Fibroblast of lung (primary cell): ENCODE measurements around the gene FRMD6. TPM values are rescaled to one million over a fixed set of nuclear protein-coding genes. Genes with fewer than 3 reads are reported as not detected.
A peak's percentile ranks its signal among the peaks of the same experiment; 100 is the strongest.
"Not testable (repeated sequence)": the region's sequence is repeated elsewhere in the genome, so short reads cannot be mapped to it uniquely, and the experiment has no call there.

Experiments
- DNase-seq, 2 donors: peaks; one replicate each; pipeline versions ENCODE4 v3.0.0 to v3.0.0-alpha.2; 2010; ENCODE audit warnings: low read depth in 2 of 2
- H2AFZ ChIP-seq: 2 replicates; pipeline ENCODE4 v1.5.1; 2012; ENCODE audit warnings: low read length, control low read depth, inconsistent platforms
- H3K27ac ChIP-seq: 2 replicates; pipeline ENCODE4 v1.5.1; 2011; ENCODE audit warnings: low read length, control low read depth; ENCODE audit not compliant: insufficient read depth
- H3K27me3 ChIP-seq: 2 replicates; pipeline ENCODE4 v1.5.1; 2011; ENCODE audit warnings: mild to moderate bottlenecking, low read length; ENCODE audit not compliant: control insufficient read depth, insufficient read depth
- H3K36me3 ChIP-seq: 2 replicates; pipeline ENCODE4 v1.5.1; 2011; ENCODE audit warnings: low read length; ENCODE audit not compliant: control insufficient read depth, insufficient read depth
- H3K4me1 ChIP-seq: 2 replicates; pipeline ENCODE4 v1.5.1; 2011; ENCODE audit warnings: low read length; ENCODE audit not compliant: control insufficient read depth, insufficient read depth; ENCODE audit errors: extremely low read depth
- H3K4me2 ChIP-seq: 2 replicates; pipeline ENCODE4 v1.5.1; 2011; ENCODE audit warnings: low read length, control low read depth; ENCODE audit not compliant: insufficient read depth; ENCODE audit errors: extremely low read depth
- H3K4me3 ChIP-seq, 4 experiments: fragments of 200-600 bp in 1 of 4; sonication (generic) in 1 of 4; replicated peaks in 1 of 4; 2 replicates each; pipeline ENCODE4 v1.5.1; 2011 to 2016; ENCODE audit warnings: low read length in 4 of 4, low read depth in 3 of 4, mild to moderate bottlenecking in 3 of 4, control low read depth in 2 of 4, inconsistent platforms in 1 of 4, mixed read lengths in 1 of 4; ENCODE audit not compliant: insufficient read depth in 1 of 4; ENCODE audit errors: control extremely low read depth in 1 of 4
- H3K79me2 ChIP-seq: 2 replicates; pipeline ENCODE4 v1.5.1; 2012; ENCODE audit warnings: mild to moderate bottlenecking, low read length, inconsistent platforms; ENCODE audit not compliant: control insufficient read depth, insufficient read depth
- H3K9ac ChIP-seq: 2 replicates; pipeline ENCODE4 v1.5.1; 2011; ENCODE audit warnings: mild to moderate bottlenecking, low read length, control low read depth; ENCODE audit not compliant: insufficient read depth
- H3K9me3 ChIP-seq: 2 replicates; pipeline ENCODE4 v1.5.1; 2012; ENCODE audit warnings: low read depth, low read length; ENCODE audit not compliant: control insufficient read depth, insufficient read depth
- H4K20me1 ChIP-seq: 2 replicates; pipeline ENCODE4 v1.5.1; 2011; ENCODE audit warnings: low read length; ENCODE audit not compliant: control insufficient read depth, insufficient read depth; ENCODE audit errors: extremely low read depth
- EZH2 ChIP-seq: IDR thresholded peaks from 2 replicates; pipeline ENCODE4 v1.5.1; 2012; ENCODE audit warnings: low read length, control low read depth, mild to moderate bottlenecking; ENCODE audit errors: missing control alignments
- polyA plus RNA-seq, 2 donors: library from polyadenylated mRNA; depleted of rRNA in 1 of 2; stranded (reverse) in 1 of 2; unstranded in 1 of 2; fragments of >200 nt; gene quantifications; 2 replicates each; pipeline ENCODE4 v1.2.1, GENCODE V29; 2011 to 2012; ENCODE audit warnings: missing spikeins in 1 of 2
- total RNA-seq: library from RNA; depleted of rRNA; stranded (reverse); fragments of >200 nt; gene quantifications from 2 replicates; pipeline ENCODE4 v1.2.1, GENCODE V29; 2014
- TF ChIP-seq, protein P1 (sequence below), 2 donors: IDR thresholded peaks in 1 of 2; conservative IDR thresholded peaks in 1 of 2; 1 replicate in 1 of 2; 2 replicates in 1 of 2; pipeline ENCODE4 v1.5.1; 2011 to 2012; ENCODE audit warnings: low read length in 2 of 2, control low read depth in 1 of 2, inconsistent platforms in 1 of 2, low read depth in 1 of 2, mild to moderate bottlenecking in 1 of 2

The FRMD6 gene
- total and polyA plus RNA-seq, 2 donors (not counting 1 experiment from before 2014, with no cell fraction given): 200 to 222 TPM

DNA sequence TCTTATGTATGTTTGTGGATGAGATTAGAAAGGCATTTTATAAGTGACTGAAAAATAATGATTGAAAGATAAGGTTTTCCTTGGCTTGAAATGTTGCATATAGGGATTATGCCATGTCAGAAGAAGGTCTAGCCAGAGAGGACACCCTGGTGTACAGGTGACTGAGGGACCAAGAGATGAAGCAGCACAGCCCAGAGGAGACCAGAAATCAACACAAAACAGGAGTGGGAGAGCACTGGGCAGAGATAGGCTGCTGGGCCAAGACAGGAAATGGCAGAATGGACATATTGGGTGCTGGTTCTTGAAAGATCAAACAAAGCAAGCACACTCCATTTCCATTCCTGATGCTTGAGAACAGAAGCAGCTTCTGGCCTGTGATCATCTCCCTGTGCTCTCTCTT lies 24.4 kb upstream of the FRMD6 start:
- no peak for DNase-seq
- Histone ChIP-seq H3K9me3 (no peaks in the 10 kb centered on the region), H3K4me1 (no peaks in the 10 kb centered on the region), H3K27ac (no peak overlapping the region), H3K4me2 (peak overlapping the region; percentile 64), H3K27me3 (no peaks in the 10 kb centered on the region), H3K36me3 (no peaks in the 10 kb centered on the region), H4K20me1 (no peaks in the 10 kb centered on the region), H3K9ac (no peak overlapping the region), H2AFZ (peak overlapping the region; percentile 81), H3K4me3 (no peak overlapping the region), H3K79me2 (no peaks in the 10 kb centered on the region)
- TF ChIP-seq EZH2: no peak
- TF ChIP-seq, protein P1, sequence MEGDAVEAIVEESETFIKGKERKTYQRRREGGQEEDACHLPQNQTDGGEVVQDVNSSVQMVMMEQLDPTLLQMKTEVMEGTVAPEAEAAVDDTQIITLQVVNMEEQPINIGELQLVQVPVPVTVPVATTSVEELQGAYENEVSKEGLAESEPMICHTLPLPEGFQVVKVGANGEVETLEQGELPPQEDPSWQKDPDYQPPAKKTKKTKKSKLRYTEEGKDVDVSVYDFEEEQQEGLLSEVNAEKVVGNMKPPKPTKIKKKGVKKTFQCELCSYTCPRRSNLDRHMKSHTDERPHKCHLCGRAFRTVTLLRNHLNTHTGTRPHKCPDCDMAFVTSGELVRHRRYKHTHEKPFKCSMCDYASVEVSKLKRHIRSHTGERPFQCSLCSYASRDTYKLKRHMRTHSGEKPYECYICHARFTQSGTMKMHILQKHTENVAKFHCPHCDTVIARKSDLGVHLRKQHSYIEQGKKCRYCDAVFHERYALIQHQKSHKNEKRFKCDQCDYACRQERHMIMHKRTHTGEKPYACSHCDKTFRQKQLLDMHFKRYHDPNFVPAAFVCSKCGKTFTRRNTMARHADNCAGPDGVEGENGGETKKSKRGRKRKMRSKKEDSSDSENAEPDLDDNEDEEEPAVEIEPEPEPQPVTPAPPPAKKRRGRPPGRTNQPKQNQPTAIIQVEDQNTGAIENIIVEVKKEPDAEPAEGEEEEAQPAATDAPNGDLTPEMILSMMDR (conservative IDR thresholded peaks at IDR 0.05 in 1 of 2, IDR thresholded peaks at IDR 0.05 in 1 of 2; ENCODE audit: low read depth in 1 of 2, low read length in 2 of 2): no peak

DNA sequence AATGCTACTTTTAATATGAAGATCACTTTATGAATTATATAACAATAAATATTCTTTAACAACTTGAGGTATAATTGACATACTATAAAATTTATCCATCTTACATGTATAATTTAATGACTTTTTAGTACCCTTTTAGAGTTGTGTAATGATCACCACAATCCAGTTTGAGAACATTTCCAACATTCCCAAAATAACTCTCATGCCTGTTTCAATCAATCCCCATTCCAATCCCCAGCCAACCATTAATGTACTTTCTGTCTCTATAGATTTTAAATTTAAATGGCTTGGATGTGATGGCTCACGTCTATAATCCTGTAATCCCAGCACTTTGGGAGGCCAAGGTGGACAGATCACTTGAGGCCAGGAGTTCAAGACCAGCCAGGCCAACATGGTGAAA lies 23.5 kb upstream of the FRMD6 start:
- no peaks in the 10 kb centered on the region for H3K36me3 ChIP-seq
- no peak overlapping the region for H3K9ac ChIP-seq

DNA sequence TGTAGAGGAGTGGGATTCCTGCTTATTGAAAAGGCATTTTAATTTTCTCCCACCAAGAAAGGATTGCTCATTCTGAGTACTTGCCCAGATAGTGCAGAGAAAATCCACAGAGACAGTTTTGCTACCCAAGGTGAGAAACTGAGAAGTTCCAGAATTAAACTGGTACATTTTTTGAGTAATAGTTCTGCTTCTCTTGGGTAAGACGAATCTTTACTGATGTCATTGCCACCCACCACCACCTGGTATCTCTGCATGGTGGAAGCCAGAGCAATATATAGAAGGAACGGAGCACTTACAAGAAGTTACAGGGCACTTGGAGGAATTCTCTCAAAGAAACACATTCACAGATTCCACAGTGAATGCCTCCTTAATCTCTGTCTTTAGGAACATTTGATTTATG lies 20.7 kb upstream of the FRMD6 start:
- no peaks in the 10 kb centered on the region for H3K4me1 ChIP-seq
- H3K27me3 ChIP-seq: no peaks in the 10 kb centered on the region
- no peak overlapping the region for H2AFZ ChIP-seq
- no peak overlapping the region for H3K9ac ChIP-seq
- no peak for DNase-seq
- no peak overlapping the region for H3K4me2 ChIP-seq
- no peak overlapping the region for H3K27ac ChIP-seq
- TF ChIP-seq, protein P1 (conservative IDR thresholded peaks at IDR 0.05 in 1 of 2, IDR thresholded peaks at IDR 0.05 in 1 of 2; ENCODE audit: low read depth in 1 of 2, low read length in 2 of 2): no peak
- TF ChIP-seq EZH2: no peak
- H3K9me3 ChIP-seq: no peaks in the 10 kb centered on the region
- no peaks in the 10 kb centered on the region for H4K20me1 ChIP-seq
- no peaks in the 10 kb centered on the region for H3K36me3 ChIP-seq
- H3K79me2 ChIP-seq: no peaks in the 10 kb centered on the region
- H3K4me3 ChIP-seq: no peak overlapping the region

More for the DNA sequence above, 23.5 kb upstream of the FRMD6 start:
- no peaks in the 10 kb centered on the region for H4K20me1 ChIP-seq
- no peak overlapping the region for H3K4me3 ChIP-seq
- H3K9me3 ChIP-seq: no peaks in the 10 kb centered on the region
- DNase-seq: no peak
- H3K27ac ChIP-seq: no peak overlapping the region
- no peak for TF ChIP-seq EZH2
- TF ChIP-seq, protein P1 (conservative IDR thresholded peaks at IDR 0.05 in 1 of 2, IDR thresholded peaks at IDR 0.05 in 1 of 2; ENCODE audit: low read depth in 1 of 2, low read length in 2 of 2): no peak
- no peaks in the 10 kb centered on the region for H3K79me2 ChIP-seq
- no peak overlapping the region for H3K4me2 ChIP-seq
- no peaks in the 10 kb centered on the region for H3K27me3 ChIP-seq
- H2AFZ ChIP-seq: no peak overlapping the region
- no peaks in the 10 kb centered on the region for H3K4me1 ChIP-seq

DNA sequence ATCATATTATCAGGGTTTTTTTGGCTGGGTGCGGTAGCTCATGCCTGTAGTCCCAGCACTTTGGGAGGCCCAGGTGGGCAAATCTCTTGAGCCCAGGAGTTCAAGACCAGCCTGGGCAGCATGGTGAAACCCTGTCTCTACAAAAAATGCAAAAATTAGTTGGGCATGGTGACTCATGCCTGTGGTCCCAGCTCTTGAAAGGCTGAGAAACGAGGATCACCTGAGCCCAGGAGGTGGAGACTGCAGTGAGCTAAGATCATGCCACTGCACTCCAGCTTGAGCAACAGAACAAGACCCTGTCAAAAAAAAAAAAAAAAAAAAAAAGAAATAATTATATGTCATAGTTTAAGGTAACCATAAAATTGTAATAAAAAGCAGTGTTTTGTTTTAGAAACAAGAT lies 18.4 kb upstream of the FRMD6 start:
- H3K4me3 ChIP-seq, H3K4me2 ChIP-seq, H4K20me1 ChIP-seq, H3K9ac ChIP-seq, H3K36me3 ChIP-seq, H3K4me1 ChIP-seq, H3K9me3 ChIP-seq, H2AFZ ChIP-seq, H3K27ac ChIP-seq, H3K27me3 ChIP-seq, DNase-seq, H3K79me2 ChIP-seq: not testable (repeated sequence)
